ENCODE measurements around the gene EML3. TPM values are rescaled to one million over a fixed set of nuclear protein-coding genes. Genes with fewer than 3 reads are reported as not detected.

EML3 gene
- total RNA-seq, 1 experiment from 2014 or later: 43.7 TPM

- intact Hi-C loops (cut with micrococcal nuclease): loop anchor here (5.0 kb wide), 2 partner anchors 37 to 38 kb away; partner anchors contain the start of genes EEF1G and GANAB
- Mint-ChIP-seq H3K36me3 (ENCODE audit: insufficient read depth, unreplicated experiment) (peaks cover 36% of the 10 kb centered on the region), H3K27me3 (ENCODE audit: insufficient read depth, unreplicated experiment) (no peaks in the 10 kb centered on the region), H3K4me1 (ENCODE audit: insufficient read depth, unreplicated experiment) (peaks cover 17% of the 10 kb centered on the region), H3K9me3 (ENCODE audit: unreplicated experiment) (no peaks in the 10 kb centered on the region), H3K27ac (ENCODE audit: low read depth, unreplicated experiment) (peak overlapping the region; percentile 53), H3K4me3 (ENCODE audit: unreplicated experiment) (peak overlapping the region; percentile 90)
- BruUV-seq (replicated peaks): no TSS peak
- TF ChIP-seq CTCF (IDR thresholded peaks at IDR 0.05; ENCODE audit: unreplicated experiment): no peak
- no peak for DNase-seq (ENCODE audit: unreplicated experiment)
- CTCF ChIA-PET: interaction anchor here (0.6 to 4.2 kb wide), 5 partner anchors 18 to 502 kb away, joined by 3 to 39 read pairs (median 3); partner anchors contain the start of gene TUT1
- POLR2A ChIA-PET: interaction anchor here (1.0 to 8.4 kb wide), 6 partner anchors 10 to 176 kb away, joined by 3 to 98 read pairs (median 22); partner anchors contain the start of genes B3GAT3, EEF1G, MTA2 and TMEM179B
Observed at GRCh38 chr11:62610403-62610802, 2.2 kb downstream of the EML3 start.

DNA sequence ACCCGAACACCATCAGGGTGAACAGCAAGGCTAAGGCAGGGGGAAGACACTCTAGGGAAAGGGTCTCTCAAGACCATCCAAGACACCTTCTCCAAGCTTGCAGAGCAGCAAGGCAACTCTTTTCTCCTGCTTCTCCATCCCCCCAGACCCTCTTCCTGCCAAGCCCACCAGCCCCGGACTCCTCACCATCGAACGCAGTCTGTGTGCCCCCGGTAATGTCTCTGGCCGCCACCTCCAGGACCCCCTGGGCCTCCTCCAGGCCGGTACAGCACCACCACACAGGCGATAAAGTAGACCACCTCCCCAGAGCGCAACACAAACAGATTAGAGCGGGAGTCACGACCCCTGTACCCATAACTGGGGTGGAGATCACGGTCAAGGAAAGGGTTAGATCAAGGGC lies 3.8 kb downstream of the EML3 start:
- Mint-ChIP-seq H3K27me3 (ENCODE audit: insufficient read depth, unreplicated experiment) (no peaks in the 10 kb centered on the region), H3K4me1 (ENCODE audit: insufficient read depth, unreplicated experiment) (peaks cover 7% of the 10 kb centered on the region), H3K27ac (ENCODE audit: low read depth, unreplicated experiment) (no peak overlapping the region), H3K36me3 (ENCODE audit: insufficient read depth, unreplicated experiment) (peaks cover 38% of the 10 kb centered on the region), H3K4me3 (ENCODE audit: unreplicated experiment) (no peak overlapping the region), H3K9me3 (ENCODE audit: unreplicated experiment) (no peaks in the 10 kb centered on the region)
- intact Hi-C loops (cut with micrococcal nuclease): no loop called here
- no peak for DNase-seq (ENCODE audit: unreplicated experiment)
- POLR2A ChIA-PET: interaction anchor here (2.1 to 8.4 kb wide), 4 partner anchors 9 to 44 kb away, joined by 6 to 98 read pairs (median 52); partner anchors contain the start of genes B3GAT3, INTS5, MTA2 and TUT1
- no peak for TF ChIP-seq CTCF (IDR thresholded peaks at IDR 0.05; ENCODE audit: unreplicated experiment)
- no TSS peak for BruUV-seq (replicated peaks)
- CTCF ChIA-PET: interaction anchor here (0.6 to 1.4 kb wide), 4 partner anchors 12 to 108 kb away, joined by 3 to 4 read pairs (median 3); no protein-coding TSS in a partner anchor

DNA sequence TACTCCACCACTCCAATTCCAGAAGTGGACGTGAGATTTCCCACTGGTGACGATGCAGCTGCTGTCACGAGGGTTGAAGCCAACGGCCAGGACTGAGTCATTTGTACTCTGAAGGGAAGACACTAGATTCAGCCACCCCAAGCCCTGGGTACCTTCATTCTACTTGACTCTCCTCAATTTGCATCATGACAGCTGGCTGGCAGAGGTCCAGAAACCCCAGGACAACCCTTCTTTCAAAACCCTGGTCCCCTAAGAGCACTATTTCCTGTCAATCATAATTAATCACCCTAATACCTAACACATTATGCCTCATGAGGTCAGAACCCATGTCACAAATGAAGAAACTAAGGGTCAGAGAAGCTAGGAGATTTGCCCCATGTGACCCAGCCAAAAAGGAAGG lies 4.9 kb downstream of the EML3 start:
- H3K4me1 Mint-ChIP-seq (ENCODE audit: insufficient read depth, unreplicated experiment): peaks cover 13% of the 10 kb centered on the region
- CTCF ChIA-PET: interaction anchor here (0.6 to 1.3 kb wide), 2 partner anchors 15 to 33 kb away, joined by 3 read pairs; no protein-coding TSS in a partner anchor

More for the DNA sequence above, 4.9 kb downstream of the EML3 start:
- no peak for DNase-seq (ENCODE audit: unreplicated experiment)
- intact Hi-C loops (cut with micrococcal nuclease): no loop called here
- POLR2A ChIA-PET: interaction anchor here (0.8 to 8.4 kb wide), 5 partner anchors 7 to 45 kb away, joined by 4 to 98 read pairs (median 6); partner anchors contain the start of genes B3GAT3, INTS5 and MTA2
- no TSS peak for BruUV-seq (replicated peaks)
- no peak overlapping the region for H3K4me3 Mint-ChIP-seq (ENCODE audit: unreplicated experiment)
- no peak for TF ChIP-seq CTCF (IDR thresholded peaks at IDR 0.05; ENCODE audit: unreplicated experiment)
- H3K27ac Mint-ChIP-seq (ENCODE audit: low read depth, unreplicated experiment): no peak overlapping the region
- no peaks in the 10 kb centered on the region for H3K27me3 Mint-ChIP-seq (ENCODE audit: insufficient read depth, unreplicated experiment)
- peaks cover 47% of the 10 kb centered on the region for H3K36me3 Mint-ChIP-seq (ENCODE audit: insufficient read depth, unreplicated experiment)
- H3K9me3 Mint-ChIP-seq (ENCODE audit: unreplicated experiment): no peaks in the 10 kb centered on the region
